ENCODE measurements around the gene FAM229B.

FAM229B gene

GRCh38 chr6:112114577-112115223, 27.3 kb downstream of the FAM229B start:
- ATAC-seq (ENCODE audit: insufficient read depth, low read depth), result no peak
- no peaks in the 10 kb centered on the region for H3K4me1 ChIP-seq (ENCODE audit: insufficient read depth, low read length)
- H2AFZ ChIP-seq (ENCODE audit: low read depth, low read length), result no peak overlapping the region
- H4K20me1 ChIP-seq (ENCODE audit: insufficient read depth, low read length), result no peaks in the 10 kb centered on the region
- no peak overlapping the region for H3K4me2 ChIP-seq (ENCODE audit: insufficient read depth, low read length)
- DNase-seq, result no peak
- no peak overlapping the region for H3K27ac ChIP-seq (ENCODE audit: low read length)
- H3K36me3 ChIP-seq (ENCODE audit: insufficient read depth, low read length), result no peaks in the 10 kb centered on the region
- TF ChIP-seq, protein P1, sequence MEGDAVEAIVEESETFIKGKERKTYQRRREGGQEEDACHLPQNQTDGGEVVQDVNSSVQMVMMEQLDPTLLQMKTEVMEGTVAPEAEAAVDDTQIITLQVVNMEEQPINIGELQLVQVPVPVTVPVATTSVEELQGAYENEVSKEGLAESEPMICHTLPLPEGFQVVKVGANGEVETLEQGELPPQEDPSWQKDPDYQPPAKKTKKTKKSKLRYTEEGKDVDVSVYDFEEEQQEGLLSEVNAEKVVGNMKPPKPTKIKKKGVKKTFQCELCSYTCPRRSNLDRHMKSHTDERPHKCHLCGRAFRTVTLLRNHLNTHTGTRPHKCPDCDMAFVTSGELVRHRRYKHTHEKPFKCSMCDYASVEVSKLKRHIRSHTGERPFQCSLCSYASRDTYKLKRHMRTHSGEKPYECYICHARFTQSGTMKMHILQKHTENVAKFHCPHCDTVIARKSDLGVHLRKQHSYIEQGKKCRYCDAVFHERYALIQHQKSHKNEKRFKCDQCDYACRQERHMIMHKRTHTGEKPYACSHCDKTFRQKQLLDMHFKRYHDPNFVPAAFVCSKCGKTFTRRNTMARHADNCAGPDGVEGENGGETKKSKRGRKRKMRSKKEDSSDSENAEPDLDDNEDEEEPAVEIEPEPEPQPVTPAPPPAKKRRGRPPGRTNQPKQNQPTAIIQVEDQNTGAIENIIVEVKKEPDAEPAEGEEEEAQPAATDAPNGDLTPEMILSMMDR (IDR thresholded peaks at IDR 0.05; ENCODE audit: borderline replicate concordance, extremely low read depth, low read length, poor library complexity, severe bottlenecking), result no peak
- TF ChIP-seq EZH2 (IDR thresholded peaks at IDR 0.05; ENCODE audit: borderline replicate concordance, low read depth, low read length, severe bottlenecking), result no peak
- H3K27me3 ChIP-seq (ENCODE audit: insufficient read depth, low read length, poor library complexity), result peaks cover 32% of the 10 kb centered on the region
- no peak overlapping the region for H3K4me3 ChIP-seq (ENCODE audit: low read depth in 1 of 2, low read length in 2 of 2)
- no peak overlapping the region for H3K9ac ChIP-seq (ENCODE audit: low read depth, low read length)
- H3K9me3 ChIP-seq (ENCODE audit: insufficient read depth, low read length, severe bottlenecking), result no peaks in the 10 kb centered on the region
- H3K79me2 ChIP-seq (ENCODE audit: insufficient read depth, low read length), result no peaks in the 10 kb centered on the region

- no peaks in the 10 kb centered on the region for H3K4me1 ChIP-seq (ENCODE audit: insufficient read depth, low read length)
- DNase-seq (no peak), ATAC-seq (ENCODE audit: insufficient read depth, low read depth) (no peak)
- no peak overlapping the region for H3K4me3 ChIP-seq (ENCODE audit: low read depth in 1 of 2, low read length in 2 of 2)
- H3K27me3 ChIP-seq (ENCODE audit: insufficient read depth, low read length, poor library complexity), result peaks cover 32% of the 10 kb centered on the region
- H3K79me2 ChIP-seq (ENCODE audit: insufficient read depth, low read length), result no peaks in the 10 kb centered on the region
- H3K9ac ChIP-seq (ENCODE audit: low read depth, low read length), result no peak overlapping the region
- TF ChIP-seq EZH2 (IDR thresholded peaks at IDR 0.05; ENCODE audit: borderline replicate concordance, low read depth, low read length, severe bottlenecking), result no peak
- TF ChIP-seq, protein P1 (IDR thresholded peaks at IDR 0.05; ENCODE audit: borderline replicate concordance, extremely low read depth, low read length, poor library complexity, severe bottlenecking), result no peak
- H3K27ac ChIP-seq (ENCODE audit: low read length), result no peak overlapping the region
- H2AFZ ChIP-seq (ENCODE audit: low read depth, low read length), result no peak overlapping the region
- H4K20me1 ChIP-seq (ENCODE audit: insufficient read depth, low read length), result no peaks in the 10 kb centered on the region
- H3K36me3 ChIP-seq (ENCODE audit: insufficient read depth, low read length), result no peaks in the 10 kb centered on the region
- H3K9me3 ChIP-seq (ENCODE audit: insufficient read depth, low read length, severe bottlenecking), result no peaks in the 10 kb centered on the region
- H3K4me2 ChIP-seq (ENCODE audit: insufficient read depth, low read length), result no peak overlapping the region
Observed at GRCh38 chr6:112116221-112116620, 28.8 kb downstream of the FAM229B start.

GRCh38 chr6:112117554-112117953, 30.2 kb downstream of the FAM229B start:
- no peak for DNase-seq
- Histone ChIP-seq H3K27me3 (ENCODE audit: insufficient read depth, low read length, poor library complexity) (peaks cover 22% of the 10 kb centered on the region), H3K79me2 (ENCODE audit: insufficient read depth, low read length) (no peaks in the 10 kb centered on the region), H3K4me1 (ENCODE audit: insufficient read depth, low read length) (no peaks in the 10 kb centered on the region), H4K20me1 (ENCODE audit: insufficient read depth, low read length) (no peaks in the 10 kb centered on the region), H3K36me3 (ENCODE audit: insufficient read depth, low read length) (no peaks in the 10 kb centered on the region), H2AFZ (ENCODE audit: low read depth, low read length) (no peak overlapping the region), H3K4me2 (ENCODE audit: insufficient read depth, low read length) (no peak overlapping the region), H3K9ac (ENCODE audit: low read depth, low read length) (no peak overlapping the region), H3K27ac (ENCODE audit: low read length) (no peak overlapping the region), H3K4me3 (ENCODE audit: low read depth in 1 of 2, low read length in 2 of 2) (no peak overlapping the region), H3K9me3 (ENCODE audit: insufficient read depth, low read length, severe bottlenecking) (no peaks in the 10 kb centered on the region)
- no peak for ATAC-seq (ENCODE audit: insufficient read depth, low read depth)
- TF ChIP-seq, protein P1 (IDR thresholded peaks at IDR 0.05; ENCODE audit: borderline replicate concordance, extremely low read depth, low read length, poor library complexity, severe bottlenecking), result no peak
- no peak for TF ChIP-seq EZH2 (IDR thresholded peaks at IDR 0.05; ENCODE audit: borderline replicate concordance, low read depth, low read length, severe bottlenecking)

All from DND-41 (cell line).